ENCODE data around the gene PDCD4. TPM values are rescaled to one million over a fixed set of nuclear protein-coding genes. Genes with fewer than 3 reads are reported as not detected.

The PDCD4 gene
- total and polyA plus RNA-seq, 2 of the 4 experiments (the other 2 are of a cell fraction) = 10.9 to 49.7 TPM

DNA sequence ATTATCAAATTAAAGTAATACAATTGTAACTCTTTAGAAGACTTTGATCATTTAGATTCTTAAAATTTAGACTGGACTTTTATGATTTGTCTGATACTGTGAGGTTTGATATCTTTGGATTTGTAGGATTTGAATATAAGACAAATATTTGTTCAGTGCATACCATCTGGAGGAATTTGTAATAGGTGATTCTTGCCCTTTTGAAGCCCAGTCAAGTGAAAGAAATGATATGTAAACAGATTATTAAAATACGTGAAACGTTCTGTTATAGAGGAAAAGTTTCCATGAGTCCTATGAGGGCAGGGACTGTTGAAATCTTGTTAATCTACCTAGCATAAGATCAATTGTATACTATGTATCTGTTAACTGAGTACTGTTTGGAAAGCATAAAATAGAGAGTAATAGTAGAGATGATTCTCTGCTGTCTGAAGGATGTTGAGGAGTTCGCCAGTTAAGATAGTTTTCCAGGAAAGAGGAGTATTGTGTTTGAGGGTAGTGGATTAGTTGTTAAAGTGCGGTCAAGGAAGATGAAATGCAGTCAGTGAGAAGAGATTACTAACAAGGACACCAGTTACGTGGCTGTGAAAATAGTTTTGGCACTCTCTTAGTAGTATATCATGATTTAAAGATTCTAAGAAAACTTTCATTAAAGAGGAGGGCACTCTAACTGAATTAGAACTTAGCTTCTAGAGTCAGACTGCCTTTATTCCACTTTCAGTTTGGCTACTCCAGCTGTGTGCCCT lies 14.4 kb downstream of the PDCD4 start (continued):
- no peak for TF ChIP-seq BHLHE40 (IDR thresholded peaks at IDR 0.05; ENCODE audit: low read depth, low read length)

DNA sequence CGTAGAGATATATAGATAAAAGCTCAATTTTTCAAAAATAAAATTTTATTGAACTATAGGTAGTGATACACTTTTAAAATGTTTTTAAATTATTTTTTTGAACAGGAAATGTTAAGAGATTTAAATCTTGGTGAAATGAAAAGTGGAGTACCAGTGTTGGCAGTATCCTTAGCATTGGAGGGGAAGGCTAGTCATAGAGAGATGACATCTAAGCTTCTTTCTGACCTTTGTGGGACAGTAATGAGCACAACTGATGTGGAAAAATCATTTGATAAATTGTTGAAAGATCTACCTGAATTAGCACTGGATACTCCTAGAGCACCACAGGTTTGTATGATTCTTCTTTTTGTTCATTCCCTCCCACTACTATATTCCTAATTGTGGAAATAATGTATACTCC lies 15.8 kb downstream of the PDCD4 start:
- dilution Hi-C loops (cut with HindIII; ENCODE audit: low sequenced_read_pairs, unreplicated experiment) (no loop called here), in situ Hi-C loops (cut with MboI; ENCODE audit: low sequenced_read_pairs) (loop anchor here (10.0 kb wide), 1 partner anchor 583 kb away; the partner anchor contains the start of gene SMNDC1), intact Hi-C loops (cut with micrococcal nuclease) (no loop called here)
- DNase-seq (no peak), ATAC-seq (ENCODE audit: low read depth) (no peak)
- H3K36me3 ChIP-seq (ENCODE audit: control insufficient read depth, insufficient read depth, low read length) = peaks cover 6% of the 10 kb centered on the region; the same call in 1 of the 2 replicates
- H3K14ac ChIP-seq (replicated peaks; ENCODE audit: low read depth, low read length) = no peak overlapping the region
- H4K5ac ChIP-seq (ENCODE audit: low read depth, low read length) = no peak overlapping the region
- no peaks in the 10 kb centered on the region for H3K4me1 ChIP-seq (ENCODE audit: control insufficient read depth, insufficient read depth, low read length)
- H3K27ac ChIP-seq (ENCODE audit: insufficient read depth, low read length) = no peak overlapping the region
- no peaks in the 10 kb centered on the region for H3K9me3 ChIP-seq (ENCODE audit: control insufficient read depth, insufficient read depth, low read length)
- CTCF ChIA-PET = interaction anchor here (1.2 to 1.8 kb wide), 3 partner anchors 31 to 141 kb away, joined by 4 to 7 read pairs (median 4); no protein-coding TSS in a partner anchor
- no peaks in the 10 kb centered on the region for H3K27me3 ChIP-seq (ENCODE audit: control insufficient read depth, insufficient read depth, low read length)
- no CpG with 5 or more reads among the region's 1 CpG for WGBS, 2 experiments (ENCODE audit: extremely low coverage in 2 of 2, insufficient read length in 1 of 2)
- H3K4me2 ChIP-seq (ENCODE audit: low read depth, low read length) = no peak overlapping the region
- no peak overlapping the region for H2AK9ac ChIP-seq (replicated peaks; ENCODE audit: low read depth, low read length, poor library complexity)
- no peak overlapping the region for H2BK20ac ChIP-seq (ENCODE audit: low read depth, low read length)
- no peak overlapping the region for H2BK5ac ChIP-seq (ENCODE audit: low read depth, low read length, poor library complexity, severe bottlenecking)
- no peak overlapping the region for H3K18ac ChIP-seq (ENCODE audit: low read depth, low read length)
- BruUV-seq (replicated peaks) = no TSS peak
- H2AFZ ChIP-seq (replicated peaks; ENCODE audit: low read length, poor library complexity) = no peak overlapping the region
- H4K20me1 ChIP-seq (ENCODE audit: insufficient read depth, low read length) = no peaks in the 10 kb centered on the region
- H3K79me1 ChIP-seq (ENCODE audit: low read depth in 1 of 2, low read length in 2 of 2) = peaks cover 0 to 3% of the 10 kb centered on the region in 2 experiments; a peak in 1 of 4 replicates
- H3K56ac ChIP-seq (ENCODE audit: extremely low read depth, insufficient read depth, low read length) = no peak overlapping the region
- no peak overlapping the region for H3K9ac ChIP-seq (ENCODE audit: low read depth, low read length)
- POLR2A ChIA-PET (ENCODE audit: unreplicated experiment) = interaction anchor here (0.6 kb wide), 1 partner anchor 81 kb away, joined by 4 read pairs; no protein-coding TSS in a partner anchor
- no peak overlapping the region for H2BK120ac ChIP-seq (ENCODE audit: low read depth, low read length)
- H3K4me3 ChIP-seq (ENCODE audit: insufficient read depth, low read depth, low read length) = no peak overlapping the region
- H3K23ac ChIP-seq (ENCODE audit: low read depth, low read length) = no peak overlapping the region
- H3K4ac ChIP-seq (ENCODE audit: low read depth, low read length) = no peak overlapping the region
- no peak overlapping the region for H2AK5ac ChIP-seq (ENCODE audit: low read depth, low read length)
- H4K91ac ChIP-seq (ENCODE audit: insufficient read depth, low read depth, low read length) = no peak overlapping the region
- no peak overlapping the region for H4K8ac ChIP-seq (ENCODE audit: low read depth in 2 of 2, low read length in 2 of 2)
- H2BK15ac ChIP-seq (ENCODE audit: low read depth, low read length) = no peak overlapping the region
- no peaks in the 10 kb centered on the region for H3K9me1 ChIP-seq (ENCODE audit: insufficient read depth, low read length)
- TF ChIP-seq CEBPB (IDR thresholded peaks at IDR 0.05; ENCODE audit: low read depth, low read length) (no peak), BHLHE40 (IDR thresholded peaks at IDR 0.05; ENCODE audit: low read depth, low read length) (no peak), MAZ (IDR thresholded peaks at IDR 0.05; ENCODE audit: borderline replicate concordance, low read depth, low read length) (no peak), ELK1 (IDR thresholded peaks at IDR 0.05; ENCODE audit: borderline replicate concordance, low read depth, low read length) (no peak), CHD1 (IDR thresholded peaks at IDR 0.05; ENCODE audit: low read depth, low read length) (no peak), RFX5 (IDR thresholded peaks at IDR 0.05; ENCODE audit: low read depth, low read length) (no peak), MAFK (IDR thresholded peaks at IDR 0.05; ENCODE audit: low read depth, low read length) (no peak), NFE2L2 (IDR thresholded peaks at IDR 0.05; ENCODE audit: low read depth, low read length) (no peak), RCOR1 (IDR thresholded peaks at IDR 0.05; ENCODE audit: insufficient replicate concordance, low read length) (no peak), RAD21 (IDR thresholded peaks at IDR 0.05; ENCODE audit: low read length) (no peak)
- TF ChIP-seq, protein P1, sequence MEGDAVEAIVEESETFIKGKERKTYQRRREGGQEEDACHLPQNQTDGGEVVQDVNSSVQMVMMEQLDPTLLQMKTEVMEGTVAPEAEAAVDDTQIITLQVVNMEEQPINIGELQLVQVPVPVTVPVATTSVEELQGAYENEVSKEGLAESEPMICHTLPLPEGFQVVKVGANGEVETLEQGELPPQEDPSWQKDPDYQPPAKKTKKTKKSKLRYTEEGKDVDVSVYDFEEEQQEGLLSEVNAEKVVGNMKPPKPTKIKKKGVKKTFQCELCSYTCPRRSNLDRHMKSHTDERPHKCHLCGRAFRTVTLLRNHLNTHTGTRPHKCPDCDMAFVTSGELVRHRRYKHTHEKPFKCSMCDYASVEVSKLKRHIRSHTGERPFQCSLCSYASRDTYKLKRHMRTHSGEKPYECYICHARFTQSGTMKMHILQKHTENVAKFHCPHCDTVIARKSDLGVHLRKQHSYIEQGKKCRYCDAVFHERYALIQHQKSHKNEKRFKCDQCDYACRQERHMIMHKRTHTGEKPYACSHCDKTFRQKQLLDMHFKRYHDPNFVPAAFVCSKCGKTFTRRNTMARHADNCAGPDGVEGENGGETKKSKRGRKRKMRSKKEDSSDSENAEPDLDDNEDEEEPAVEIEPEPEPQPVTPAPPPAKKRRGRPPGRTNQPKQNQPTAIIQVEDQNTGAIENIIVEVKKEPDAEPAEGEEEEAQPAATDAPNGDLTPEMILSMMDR (conservative IDR thresholded peaks at IDR 0.05; ENCODE audit: low read depth, low read length) = no peak
- TF ChIP-seq, protein P2, sequence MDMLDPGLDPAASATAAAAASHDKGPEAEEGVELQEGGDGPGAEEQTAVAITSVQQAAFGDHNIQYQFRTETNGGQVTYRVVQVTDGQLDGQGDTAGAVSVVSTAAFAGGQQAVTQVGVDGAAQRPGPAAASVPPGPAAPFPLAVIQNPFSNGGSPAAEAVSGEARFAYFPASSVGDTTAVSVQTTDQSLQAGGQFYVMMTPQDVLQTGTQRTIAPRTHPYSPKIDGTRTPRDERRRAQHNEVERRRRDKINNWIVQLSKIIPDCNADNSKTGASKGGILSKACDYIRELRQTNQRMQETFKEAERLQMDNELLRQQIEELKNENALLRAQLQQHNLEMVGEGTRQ (IDR thresholded peaks at IDR 0.05; ENCODE audit: low read depth, low read length) = no peak

Data from IMR-90 (cell line).